ENCODE data around the gene RAB11FIP3.

The RAB11FIP3 gene

GRCh38 chr16:534856-535445, 109.5 kb downstream of the RAB11FIP3 start:
- DNase-seq, result no peak

- DNase-seq, result peak; percentile 93
Measured at GRCh38 chr16:535446-536405, 110.3 kb downstream of the RAB11FIP3 start.

- DNase-seq, result no peak
Measured at GRCh38 chr16:536746-537145, 111.3 kb downstream of the RAB11FIP3 start.

DNA sequence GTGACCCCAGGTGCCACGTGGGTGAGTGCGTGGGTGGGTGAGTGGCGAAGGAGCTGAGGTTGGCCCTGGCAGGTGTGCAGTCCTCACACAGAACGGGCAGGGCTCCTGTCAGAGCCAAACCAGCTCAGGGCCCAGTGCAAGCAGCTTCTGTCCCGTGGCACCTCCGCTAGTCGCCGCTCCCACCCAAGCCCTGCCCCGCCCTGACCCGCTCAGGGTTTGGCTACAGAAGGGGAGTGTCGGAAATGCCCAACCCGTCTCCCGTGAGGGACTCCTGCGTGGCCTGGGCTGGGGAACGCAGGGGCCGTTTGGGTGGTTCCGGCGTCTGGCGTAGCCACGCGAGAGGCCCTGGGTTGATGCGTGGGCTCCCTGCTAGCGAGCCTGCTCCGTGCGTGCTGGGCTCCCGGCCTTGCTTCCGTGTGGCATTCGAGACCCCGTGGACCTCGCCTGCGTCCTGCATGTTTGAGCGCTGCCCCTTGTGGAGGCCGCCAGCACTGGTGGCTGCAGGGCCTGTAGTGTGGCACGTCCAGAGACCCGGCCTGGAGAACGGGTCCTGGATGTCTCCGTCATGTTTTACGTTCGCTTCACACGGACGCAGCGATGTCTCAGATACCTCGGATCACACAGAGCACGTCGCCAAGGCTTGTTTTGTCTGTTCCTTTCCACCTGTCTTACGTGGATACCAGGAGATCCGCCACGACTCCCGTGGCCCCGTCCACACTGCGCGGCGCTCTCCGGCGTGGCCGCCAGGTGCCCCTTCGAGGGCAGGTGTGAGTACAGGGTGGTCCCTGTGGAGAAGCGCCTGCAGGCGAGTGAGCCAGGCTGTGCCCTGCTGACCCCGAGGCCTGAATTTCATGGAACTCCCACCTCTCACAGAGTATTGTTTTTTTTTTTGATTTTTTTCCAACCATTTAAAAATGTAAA, 112.2 kb downstream of the RAB11FIP3 start:
- no peak for DNase-seq

DNA sequence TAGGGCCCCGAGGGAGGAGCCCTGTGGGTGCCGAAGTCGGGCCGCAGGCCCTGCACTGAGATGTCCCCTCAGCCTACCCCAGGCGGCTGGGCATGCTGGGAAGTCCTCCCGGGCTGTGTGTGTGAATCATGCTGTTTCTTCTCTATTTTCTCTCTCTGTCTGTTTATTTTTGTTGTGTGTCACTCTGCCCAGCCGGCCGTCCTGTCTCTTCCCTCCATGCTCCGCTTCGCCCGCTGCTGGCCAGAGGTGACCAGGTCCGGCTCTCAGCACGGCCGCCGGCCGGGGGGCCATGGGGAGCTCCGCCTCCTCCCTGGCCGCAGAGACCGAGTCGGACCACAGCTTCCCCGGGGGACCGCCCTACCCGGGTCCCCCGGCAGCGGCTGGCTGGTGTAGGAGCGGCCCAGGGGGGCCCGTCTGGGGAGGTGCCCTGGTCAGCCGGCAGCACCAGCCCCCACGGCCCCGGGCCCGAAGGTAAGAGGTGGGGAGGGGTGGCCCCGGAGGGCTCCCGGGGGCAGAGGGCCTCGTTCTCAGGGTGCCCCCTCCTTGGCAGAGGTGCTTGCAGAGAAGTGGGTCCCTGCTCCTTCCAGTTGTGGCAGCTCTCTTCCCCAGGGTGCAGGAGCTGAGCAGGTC, 114.6 kb downstream of the RAB11FIP3 start:
- DNase-seq, result peak; percentile 79

DNA sequence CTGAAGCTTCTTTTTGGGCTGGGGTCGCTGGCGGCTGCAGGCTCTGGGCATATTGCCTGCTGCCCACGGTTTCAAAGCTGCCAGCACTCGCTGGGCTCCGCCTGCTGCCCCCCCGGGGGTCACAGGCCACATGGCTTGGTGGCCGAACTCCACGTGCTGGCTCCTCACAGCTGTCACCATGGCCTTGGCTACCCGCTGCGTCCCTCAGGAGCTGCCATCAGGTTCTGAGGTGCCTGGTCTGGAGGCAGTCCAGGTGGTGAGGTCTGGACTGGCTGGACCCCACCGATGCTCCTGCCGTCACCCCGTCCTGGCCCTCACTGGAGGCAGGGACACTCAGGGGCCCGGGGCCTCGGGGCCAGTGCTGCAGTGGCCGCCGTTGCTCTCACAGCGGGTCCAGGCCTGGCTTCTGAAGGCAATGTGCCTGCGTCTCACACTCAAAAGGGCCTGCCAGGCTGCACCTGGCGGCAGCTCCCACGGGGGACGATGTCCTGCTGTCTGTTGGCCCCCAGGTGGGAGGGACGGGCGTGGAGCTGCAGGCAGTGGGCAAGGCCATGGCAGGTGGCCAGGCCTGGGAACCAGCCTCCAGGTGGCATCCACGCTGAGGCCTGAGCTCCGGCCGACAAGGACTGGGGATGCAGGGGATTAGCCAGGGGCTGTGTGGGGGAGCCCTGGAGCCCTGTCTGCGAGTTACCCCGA, 115.3 kb downstream of the RAB11FIP3 start:
- DNase-seq, result no peak

DNA sequence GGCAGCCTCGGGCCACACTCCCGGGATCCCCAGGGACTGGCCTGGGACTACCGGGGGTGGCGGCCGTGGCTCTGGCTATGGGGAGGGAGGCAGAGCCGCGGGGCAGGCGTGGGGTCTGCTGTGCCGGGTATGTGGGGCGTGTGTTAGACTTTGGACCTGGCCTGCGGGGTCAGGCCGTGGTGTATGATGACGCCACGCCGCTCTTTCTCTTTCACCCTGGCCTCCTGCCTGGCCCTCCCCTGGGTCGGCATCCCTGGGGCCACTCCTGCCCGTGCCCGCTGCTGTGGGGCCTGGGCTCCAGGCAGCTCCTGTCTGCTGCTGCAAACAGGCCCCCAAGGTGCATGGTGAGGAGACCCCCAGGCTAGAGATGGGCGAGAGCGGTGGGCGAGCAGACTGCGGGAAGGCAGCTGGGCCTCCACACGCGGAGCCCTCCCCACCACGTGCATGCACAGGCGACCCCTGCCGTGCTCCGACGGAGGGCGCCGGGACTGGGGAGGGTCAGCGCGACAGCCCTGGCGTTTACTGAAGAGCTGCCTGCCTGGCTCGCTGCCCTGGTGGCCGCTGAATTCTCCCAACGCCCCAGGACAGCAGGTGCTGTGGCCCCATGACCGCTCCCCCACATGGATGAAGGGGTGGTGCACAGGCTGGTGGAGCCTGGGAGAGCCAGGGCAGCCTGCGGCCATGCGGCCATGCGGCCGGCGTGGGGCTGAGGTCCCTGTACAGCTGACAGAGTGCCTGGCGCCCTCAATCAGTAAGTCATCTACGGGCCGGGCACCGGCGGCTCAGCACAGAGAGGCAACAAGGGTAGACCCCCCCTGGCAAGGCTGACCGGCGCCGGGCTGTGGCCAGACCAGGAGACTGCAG, 118.1 kb downstream of the RAB11FIP3 start:
- no peak for DNase-seq

DNA sequence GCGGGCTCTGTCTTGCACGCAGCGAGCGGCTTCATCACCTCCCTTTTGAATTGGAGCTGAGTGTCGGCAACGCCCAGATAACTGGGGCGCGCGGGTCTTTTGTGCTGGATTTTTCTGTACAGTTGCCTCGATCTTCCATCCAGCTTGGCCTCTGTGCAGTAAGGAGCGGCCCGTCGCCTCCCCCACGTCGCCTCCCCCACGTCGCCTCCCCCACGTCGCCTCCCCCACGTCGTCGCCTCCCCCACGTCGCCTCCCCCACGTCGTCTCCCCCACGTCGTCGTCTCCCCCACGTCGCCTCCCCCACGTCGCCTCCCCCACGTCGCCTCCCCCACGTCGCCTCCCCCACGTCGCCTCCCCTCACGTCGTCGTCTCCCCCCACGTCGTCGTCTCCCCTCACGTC, 119.1 kb downstream of the RAB11FIP3 start:
- no peak for DNase-seq

GRCh38 chr16:546909-547770, 121.7 kb downstream of the RAB11FIP3 start:
- DNase-seq, result peak; percentile 69

DNA sequence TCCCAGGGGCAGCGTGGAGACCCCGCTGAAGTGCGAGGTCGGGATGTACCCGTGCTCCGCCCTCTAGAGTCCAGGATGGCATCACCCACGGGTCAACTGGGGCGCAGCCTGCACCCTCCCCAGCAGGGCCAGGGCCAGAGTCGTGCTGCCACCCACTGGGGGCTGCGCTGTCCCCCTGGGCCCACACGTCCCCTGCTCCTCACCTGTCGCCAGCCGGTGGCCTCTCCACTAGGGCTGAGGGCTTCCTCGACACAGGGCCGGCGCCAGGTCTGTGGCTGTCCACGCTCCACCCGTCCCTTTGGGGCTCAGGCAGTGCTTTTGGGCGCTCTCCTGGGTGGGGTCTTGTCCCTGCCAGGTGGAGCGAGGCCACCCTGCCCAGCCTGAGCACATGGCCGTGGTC, 123.1 kb downstream of the RAB11FIP3 start:
- DNase-seq, result no peak

DNA sequence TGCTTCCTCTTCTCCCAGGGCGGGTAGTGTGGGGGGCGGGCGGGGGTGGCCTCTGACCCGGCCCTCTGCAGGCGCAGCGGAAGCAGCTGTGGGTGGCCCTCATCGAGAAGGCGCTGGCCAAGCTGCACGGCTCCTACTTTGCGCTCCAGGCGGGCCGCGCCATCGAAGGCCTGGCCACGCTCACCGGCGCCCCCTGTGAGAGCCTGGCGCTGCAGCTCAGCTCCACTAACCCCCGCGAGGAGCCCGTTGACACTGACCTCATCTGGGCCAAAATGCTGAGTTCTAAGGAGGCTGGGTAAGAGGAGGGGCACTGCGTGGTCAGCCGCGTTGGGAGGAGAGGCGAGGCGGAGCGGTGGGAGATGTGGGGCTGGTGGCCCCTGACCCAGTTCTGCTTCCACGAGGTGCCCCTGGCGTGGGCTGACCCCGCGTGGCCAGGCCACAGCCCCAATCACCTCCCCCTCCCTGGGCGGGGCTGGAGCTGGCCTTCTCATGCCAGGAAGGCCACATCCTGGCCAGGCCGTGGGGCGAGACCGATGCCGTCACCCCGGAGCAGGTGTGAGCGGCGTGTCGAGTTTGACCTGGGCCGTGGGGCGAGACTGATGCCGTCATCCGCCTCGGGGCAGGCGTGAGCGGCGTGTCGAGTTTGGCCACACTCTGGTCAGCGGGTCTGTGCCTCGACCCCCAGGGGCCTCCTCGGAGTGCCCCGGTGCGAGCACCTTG, 124.3 kb downstream of the RAB11FIP3 start:
- DNase-seq, result no peak

DNA sequence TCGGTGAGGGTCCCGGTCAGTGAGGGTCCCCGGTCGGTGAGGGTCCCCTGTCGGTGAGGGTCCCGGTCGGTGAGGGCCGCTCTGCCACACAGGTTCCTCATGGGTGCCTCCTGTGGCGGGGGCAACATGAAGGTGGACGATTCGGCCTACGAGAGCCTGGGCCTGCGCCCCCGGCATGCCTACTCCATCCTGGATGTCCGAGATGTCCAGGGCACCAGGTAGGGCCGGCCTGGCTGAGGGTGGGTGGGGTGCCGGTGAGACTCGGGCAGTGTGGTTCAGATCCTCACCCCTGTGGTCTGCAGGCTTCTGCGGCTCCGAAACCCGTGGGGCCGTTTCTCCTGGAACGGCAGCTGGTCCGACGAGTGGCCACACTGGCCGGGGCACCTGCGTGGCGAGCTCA, 125.8 kb downstream of the RAB11FIP3 start:
- no peak for DNase-seq

GRCh38 chr16:552171-552570, 126.7 kb downstream of the RAB11FIP3 start:
- DNase-seq, result no peak

DNA sequence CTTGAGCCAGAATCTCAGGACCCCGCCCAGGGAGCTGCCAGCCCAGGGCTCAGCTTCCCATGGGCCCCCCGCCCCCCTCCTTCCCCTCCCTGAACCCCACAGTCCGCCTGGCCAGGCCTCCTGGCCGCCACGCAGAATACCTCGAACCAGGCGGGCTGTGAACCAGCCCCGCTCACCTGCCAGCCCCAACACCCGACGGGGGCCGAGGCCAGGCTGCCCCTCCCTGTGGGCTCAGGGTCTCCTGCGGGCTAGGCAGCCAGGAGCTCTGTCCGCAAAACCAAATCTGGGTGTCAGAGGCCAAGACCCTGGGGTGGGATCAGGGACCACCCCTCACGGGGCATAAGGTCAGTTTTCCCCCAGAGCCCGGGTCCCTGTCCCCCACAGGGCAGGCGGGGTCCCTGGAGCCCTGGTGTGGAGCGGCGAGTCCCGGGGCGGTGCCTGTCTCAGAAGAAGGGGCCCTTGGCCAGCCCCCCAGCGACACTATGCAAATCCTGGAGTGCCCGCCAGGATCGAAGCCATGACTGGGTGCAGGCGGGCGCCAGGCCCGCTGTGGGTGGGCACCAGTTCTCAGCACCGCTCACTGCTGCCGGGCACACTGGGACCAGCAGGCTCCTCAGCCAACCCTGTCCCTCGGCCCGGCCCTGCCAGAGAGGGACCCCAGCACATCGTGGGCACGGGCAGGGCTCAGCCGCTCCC, 128.3 kb downstream of the RAB11FIP3 start:
- DNase-seq, result no peak

- no peak for DNase-seq
Measured at GRCh38 chr16:554297-554621, 128.8 kb downstream of the RAB11FIP3 start.

DNA sequence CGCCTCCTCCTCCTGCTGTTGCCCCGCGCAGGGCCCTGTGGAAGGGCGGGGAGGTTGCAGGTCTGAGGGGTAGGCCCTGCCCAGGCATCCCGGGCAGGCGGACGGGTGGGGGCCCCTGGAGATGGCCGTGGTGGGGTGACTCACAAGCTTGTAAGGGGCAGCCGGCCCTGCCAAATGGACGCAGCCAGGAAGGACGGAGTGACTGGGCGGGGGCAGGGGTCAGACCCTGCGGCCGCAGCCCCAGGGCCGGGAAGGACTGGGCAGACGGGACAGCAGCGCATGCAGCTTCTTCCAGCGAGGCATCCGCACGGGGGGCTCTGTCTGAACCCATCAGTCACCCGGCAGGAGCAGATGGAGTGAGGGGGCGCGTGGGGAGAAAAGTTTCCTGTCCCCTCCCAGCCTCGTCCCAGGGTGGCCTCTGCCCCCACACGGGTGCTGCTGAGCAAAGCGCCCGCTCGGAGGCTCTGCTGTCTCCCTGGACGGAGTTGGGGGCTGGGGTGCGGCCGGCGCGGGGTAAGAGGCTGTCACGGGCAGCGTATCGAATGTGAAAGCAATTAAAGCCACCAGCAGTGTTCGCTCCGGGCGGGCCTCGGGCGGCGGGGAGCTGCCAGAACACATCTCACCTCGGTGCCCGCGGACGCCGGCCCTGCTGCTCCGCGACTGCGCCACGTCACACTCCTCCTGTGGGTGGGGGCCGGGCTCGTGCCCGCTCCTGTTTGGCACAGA, 129.4 kb downstream of the RAB11FIP3 start:
- no peak for DNase-seq

- DNase-seq, result no peak
Measured at GRCh38 chr16:555528-556473, 130.4 kb downstream of the RAB11FIP3 start.

Data from T1000 (cell line).